K562 (cell line): ENCODE results near the gene EAF1. TPM values are rescaled to one million over a fixed set of nuclear protein-coding genes. Genes with fewer than 3 reads are reported as not detected.

Source experiments
- ATAC-seq: fragments of 200-7000 bp; cut with Tn5 transposase; 3 replicates; pipeline ENCODE4 v1.9.1; 2020; ENCODE audit warnings: moderate library complexity
- BruUV-seq: library from RNA; stranded (reverse); fragments of 400-500 nt; replicated peaks from 2 replicates; lab custom pipeline; 2021; lab: Mats Ljungman, UMichigan
- CTCF ChIA-PET: fragments of 300-600 bp; formaldehyde crosslinking; extraction: SDS; loops from one replicate; lab custom pipeline; 2021; ENCODE audit warnings: low intra/inter-chr PET ratio; lab: Yijun Ruan, JAX
- POLR2A ChIA-PET: fragments of 300-600, 350-650 bp; sonication (Branson Sonifier 250); formaldehyde crosslinking; extraction: SDS; loops from one replicate; lab custom pipeline; 2021; ENCODE audit warnings: antibody characterized with exemption, inconsistent platforms; lab: Yijun Ruan, JAX
- DNase-seq, 4 experiments: peaks; one replicate each; pipeline versions ENCODE4 v3.0.0 to v3.0.0-alpha.2; 2011 to 2018; ENCODE audit warnings: low spot score in 3 of 4, mixed read lengths in 3 of 4; ENCODE audit errors: extremely low read depth in 1 of 4
- FAIRE-seq: peaks from 2 replicates; lab custom pipeline; 2011; peaks lifted over from hg19 to GRCh38; lab: Jason Lieb, UNC
- H2AFZ ChIP-seq: 2 replicates; pipeline ENCODE4 v1.6.0; 2011; ENCODE audit warnings: low read depth, low read length, control low read depth, inconsistent platforms
- H3K27ac ChIP-seq: fragments of 200-600 bp; 3 replicates; pipeline ENCODE4 v1.8.0; 2011; ENCODE audit warnings: low read depth, mild to moderate bottlenecking, control low read depth, inconsistent platforms, low read length, moderate library complexity, mixed read lengths; ENCODE audit errors: extremely low read depth
- H3K27me3 ChIP-seq, 2 experiments: fragments of 300-600 bp in 1 of 2; 2 replicates in 1 of 2; 3 replicates in 1 of 2; pipeline versions ENCODE4 v1.6.0 to v1.8.0; 2011; ENCODE audit warnings: inconsistent platforms in 2 of 2, low read length in 2 of 2, mild to moderate bottlenecking in 1 of 2, mixed read lengths in 1 of 2, moderate library complexity in 1 of 2; ENCODE audit not compliant: control insufficient read depth in 2 of 2, insufficient read depth in 2 of 2
- H3K36me3 ChIP-seq: fragments of 300-600 bp; 3 replicates; pipeline ENCODE4 v1.8.0; 2011; ENCODE audit warnings: mild to moderate bottlenecking, low read length, inconsistent platforms; ENCODE audit not compliant: control insufficient read depth, insufficient read depth
- H3K4me1 ChIP-seq, 2 experiments: fragments of 200-600 bp in 1 of 2; replicated peaks in 1 of 2; 2 replicates in 1 of 2; 3 replicates in 1 of 2; pipeline versions ENCODE4 v1.5.1 to v1.8.0; 2011; ENCODE audit warnings: inconsistent platforms in 2 of 2, low read length in 2 of 2, mild to moderate bottlenecking in 1 of 2, mixed read lengths in 1 of 2, moderate library complexity in 1 of 2; ENCODE audit not compliant: control insufficient read depth in 2 of 2, insufficient read depth in 2 of 2
- H3K4me2 ChIP-seq: 2 replicates; pipeline ENCODE4 v1.6.1; 2011; ENCODE audit warnings: low read length, control low read depth, inconsistent platforms, mixed read lengths; ENCODE audit not compliant: insufficient read depth
- H3K4me3 ChIP-seq: fragments of 200-600 bp; sonication (generic), shearing (Covaris generic); 2 replicates; pipeline ENCODE4 v1.5.1; 2016; ENCODE audit warnings: control low read depth, inconsistent platforms
- H3K79me2 ChIP-seq: fragments of 200-600 bp; 3 replicates; pipeline ENCODE4 v1.8.0; 2011; ENCODE audit warnings: low read length, inconsistent platforms; ENCODE audit not compliant: control insufficient read depth, insufficient read depth
- H3K9ac ChIP-seq, 2 experiments: 2 replicates each; pipeline versions ENCODE4 v1.6.0 to v1.6.1; 2011; ENCODE audit warnings: low read depth in 2 of 2, low read length in 2 of 2, control low read depth in 1 of 2, inconsistent platforms in 1 of 2, mild to moderate bottlenecking in 1 of 2, mixed read lengths in 1 of 2; ENCODE audit not compliant: insufficient read depth in 1 of 2
- H3K9me1 ChIP-seq: one replicate; pipeline ENCODE4 v1.6.0; 2011; ENCODE audit warnings: inconsistent platforms, mild to moderate bottlenecking, low read length, moderate library complexity; ENCODE audit not compliant: control insufficient read depth, insufficient read depth
- H3K9me3 ChIP-seq: replicated peaks from 2 replicates; pipeline ENCODE4 v1.5.1; 2011; ENCODE audit warnings: low read depth, low read length, inconsistent platforms; ENCODE audit not compliant: control insufficient read depth, insufficient read depth
- H4K20me1 ChIP-seq: replicated peaks from 2 replicates; pipeline ENCODE4 v1.6.1; 2011; ENCODE audit warnings: low read length, inconsistent platforms, mixed read lengths; ENCODE audit not compliant: control insufficient read depth, insufficient read depth
- HDAC2 ChIP-seq: fragments of 450-650 bp; IDR thresholded peaks from 2 replicates; pipeline ENCODE4 v1.6.1; 2016; ENCODE audit warnings: mild to moderate bottlenecking
- HNRNPL ChIP-seq: fragments of 200-400 bp; formaldehyde crosslinking; IDR thresholded peaks from 2 replicates; pipeline ENCODE4 v1.6.1; 2017; ENCODE audit warnings: low read depth, mild to moderate bottlenecking, low read length
- KLF1 ChIP-seq: fragments of 450-650 bp; IDR thresholded peaks from 2 replicates; pipeline ENCODE4 v1.6.1; 2016; ENCODE audit warnings: missing genetic modification characterization, missing compliant biosample characterization
- MAFF ChIP-seq: IDR thresholded peaks from 2 replicates; pipeline ENCODE4 v1.6.1; 2012; ENCODE audit warnings: low read length, improper control_type of control experiment
- MEIS2 ChIP-seq: fragments of 450-650 bp; IDR thresholded peaks from 2 replicates; pipeline ENCODE4 v1.6.1; 2014; ENCODE audit warnings: mild to moderate bottlenecking; ENCODE audit not compliant: partially characterized antibody
- MYBL2 ChIP-seq, 2 experiments: fragments of 450-650 bp in 1 of 2; sonication (generic) in 1 of 2; formaldehyde crosslinking in 1 of 2; IDR thresholded peaks; 2 replicates each; pipeline versions ENCODE4 v1.6.1 to v1.8.1; 2017 to 2022; ENCODE audit warnings: borderline replicate concordance in 1 of 2, inconsistent platforms in 1 of 2, low read depth in 1 of 2, mild to moderate bottlenecking in 1 of 2, missing genetic modification reagents in 1 of 2, moderate library complexity in 1 of 2
- NFIC ChIP-seq: fragments of 450-650 bp; IDR thresholded peaks from 2 replicates; pipeline ENCODE4 v1.6.1; 2017; ENCODE audit warnings: mild to moderate bottlenecking, inconsistent platforms
- THAP12 ChIP-seq: fragments of 250-450 bp; sonication (Bioruptor Pico); IDR thresholded peaks from 2 replicates; pipeline ENCODE4 v1.9.0; 2021; ENCODE audit warnings: mild to moderate bottlenecking, inconsistent platforms
- ZBTB12 ChIP-seq: fragments of 250-450 bp; sonication (Bioruptor Pico); IDR thresholded peaks from 2 replicates; pipeline ENCODE4 v1.4.0; 2020
- ZNF12 ChIP-seq: sonication (generic); formaldehyde crosslinking; IDR thresholded peaks from 2 replicates; pipeline ENCODE4 v1.4.0; 2020; ENCODE audit warnings: mild to moderate bottlenecking, missing genetic modification reagents
- WGBS: fragments of 100-300 bp; shearing (Covaris generic); methylation state at CpG from one replicate; pipeline ENCODE4 v1.1.6; 2016; ENCODE audit warnings: low coverage, mixed read lengths; ENCODE audit not compliant: insufficient coverage; ENCODE audit errors: missing lambda C conversion rate; 5-methylcytosine and 5-hydroxymethylcytosine counted together
- in situ Hi-C: fragments of 300-500 bp; cut with MboI; formaldehyde crosslinking; loops from 4 replicates; pipeline ENCODE4 v1.15.0; 2018; ENCODE audit warnings: inconsistent platforms, mixed read lengths
- intact Hi-C: fragments of 100-400 bp; cut with micrococcal nuclease; formaldehyde crosslinking; loops from 2 replicates; pipeline ENCODE4 v1.14.2; 2022
- polyA plus RNA-seq, 8 experiments: library from polyadenylated mRNA; depleted of rRNA in 4 of 8; stranded (reverse) in 5 of 8; unstranded in 3 of 8; fragments of >200 nt; fragmentation: Nextera tagmentation in 2 of 8; fragmentation: Illumina TruSeq in 1 of 8; extraction: Ambion mirVana in 2 of 8; extraction: Trizol in 1 of 8; gene quantifications; 2 replicates each; pipeline versions ENCODE4 v1.2.1 to v1.2.3, GENCODE V29; 2011 to 2014; ENCODE audit warnings: inconsistent platforms in 1 of 8, missing spikeins in 1 of 8
- total RNA-seq, 7 experiments: library from RNA; depleted of rRNA in 6 of 7; stranded (reverse); fragments of >200 nt in 6 of 7; fragmentation: Illumina TruSeq in 2 of 7; extraction: Trizol in 2 of 7; gene quantifications; 2 replicates each; pipeline versions ENCODE4 v1.2.1 to v1.2.3, GENCODE V29; 2011 to 2021; ENCODE audit warnings: low replicate concordance in 1 of 7
- TF ChIP-seq, protein P1 (sequence below): fragments of 450-650 bp; IDR thresholded peaks from 2 replicates; pipeline ENCODE4 v1.6.1; 2018; ENCODE audit not compliant: partially characterized antibody
- TF ChIP-seq, protein P2 (sequence below): sonication (generic); formaldehyde crosslinking; IDR thresholded peaks from 2 replicates; pipeline ENCODE4 v1.5.0; 2020; ENCODE audit warnings: missing genetic modification reagents

Gene EAF1
- total and polyA plus RNA-seq, 9 of the 15 experiments (the other 6 are each of a cell fraction or from before 2014, with no cell fraction given): 7.0 to 26.8 (median 20.4) TPM

- intact Hi-C loops: no loop called here
- CTCF ChIA-PET: no interaction called here
- Histone ChIP-seq H3K27ac (no peak overlapping the region), H3K9me1 (no peaks in the 10 kb centered on the region), H3K9ac (no peak overlapping the region), H3K79me2 (no peaks in the 10 kb centered on the region), H4K20me1 (no peaks in the 10 kb centered on the region), H3K27me3 (no peaks in the 10 kb centered on the region; a peak in 2 of 5 replicates), H2AFZ (no peak overlapping the region), H3K4me1 (no peaks in the 10 kb centered on the region), H3K36me3 (no peaks in the 10 kb centered on the region; the same call in 2 of the 3 replicates), H3K4me2 (no peak overlapping the region), H3K4me3 (no peak overlapping the region), H3K9me3 (no peaks in the 10 kb centered on the region)
- POLR2A ChIA-PET: interaction anchor here (0.6 to 2.0 kb wide), 4 partner anchors 10 to 118 kb away, joined by 3 to 5 read pairs (median 3); no protein-coding TSS in a partner anchor
- BruUV-seq: no TSS peak
- 10% methylated on average over 3 of the region's 3 CpGs for WGBS
- DNase-seq (no peak), ATAC-seq (no peak), FAIRE-seq (no peak)
- in situ Hi-C loops: loop anchor here (10.0 kb wide), 1 partner anchor 273 kb away; no protein-coding TSS in a partner anchor
- no peak for TF ChIP-seq HDAC2
- TF ChIP-seq, protein P1, sequence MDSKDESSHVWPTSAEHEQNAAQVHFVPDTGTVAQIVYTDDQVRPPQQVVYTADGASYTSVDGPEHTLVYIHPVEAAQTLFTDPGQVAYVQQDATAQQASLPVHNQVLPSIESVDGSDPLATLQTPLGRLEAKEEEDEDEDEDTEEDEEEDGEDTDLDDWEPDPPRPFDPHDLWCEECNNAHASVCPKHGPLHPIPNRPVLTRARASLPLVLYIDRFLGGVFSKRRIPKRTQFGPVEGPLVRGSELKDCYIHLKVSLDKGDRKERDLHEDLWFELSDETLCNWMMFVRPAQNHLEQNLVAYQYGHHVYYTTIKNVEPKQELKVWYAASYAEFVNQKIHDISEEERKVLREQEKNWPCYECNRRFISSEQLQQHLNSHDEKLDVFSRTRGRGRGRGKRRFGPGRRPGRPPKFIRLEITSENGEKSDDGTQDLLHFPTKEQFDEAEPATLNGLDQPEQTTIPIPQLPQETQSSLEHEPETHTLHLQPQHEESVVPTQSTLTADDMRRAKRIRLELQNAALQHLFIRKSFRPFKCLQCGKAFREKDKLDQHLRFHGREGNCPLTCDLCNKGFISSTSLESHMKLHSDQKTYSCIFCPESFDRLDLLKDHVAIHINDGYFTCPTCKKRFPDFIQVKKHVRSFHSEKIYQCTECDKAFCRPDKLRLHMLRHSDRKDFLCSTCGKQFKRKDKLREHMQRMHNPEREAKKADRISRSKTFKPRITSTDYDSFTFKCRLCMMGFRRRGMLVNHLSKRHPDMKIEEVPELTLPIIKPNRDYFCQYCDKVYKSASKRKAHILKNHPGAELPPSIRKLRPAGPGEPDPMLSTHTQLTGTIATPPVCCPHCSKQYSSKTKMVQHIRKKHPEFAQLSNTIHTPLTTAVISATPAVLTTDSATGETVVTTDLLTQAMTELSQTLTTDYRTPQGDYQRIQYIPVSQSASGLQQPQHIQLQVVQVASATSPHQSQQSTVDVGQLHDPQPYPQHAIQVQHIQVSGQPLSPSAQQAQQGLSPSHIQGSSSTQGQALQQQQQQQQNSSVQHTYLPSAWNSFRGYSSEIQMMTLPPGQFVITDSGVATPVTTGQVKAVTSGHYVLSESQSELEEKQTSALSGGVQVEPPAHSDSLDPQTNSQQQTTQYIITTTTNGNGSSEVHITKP: no peak
- TF ChIP-seq KLF1: no peak
- no peak for TF ChIP-seq HNRNPL
- TF ChIP-seq, protein P2, sequence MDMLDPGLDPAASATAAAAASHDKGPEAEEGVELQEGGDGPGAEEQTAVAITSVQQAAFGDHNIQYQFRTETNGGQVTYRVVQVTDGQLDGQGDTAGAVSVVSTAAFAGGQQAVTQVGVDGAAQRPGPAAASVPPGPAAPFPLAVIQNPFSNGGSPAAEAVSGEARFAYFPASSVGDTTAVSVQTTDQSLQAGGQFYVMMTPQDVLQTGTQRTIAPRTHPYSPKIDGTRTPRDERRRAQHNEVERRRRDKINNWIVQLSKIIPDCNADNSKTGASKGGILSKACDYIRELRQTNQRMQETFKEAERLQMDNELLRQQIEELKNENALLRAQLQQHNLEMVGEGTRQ (CRISPR knock-in tag): no peak
- TF ChIP-seq ZNF12: no peak
- TF ChIP-seq NFIC: no peak
- no peak for TF ChIP-seq MAFF
- no peak for TF ChIP-seq MYBL2 (IDR thresholded peaks at IDR 0.05; ENCODE audit: low read depth)
- no peak for TF ChIP-seq MYBL2 (CRISPR knock-in tag; IDR thresholded peaks at IDR 0.05; ENCODE audit: borderline replicate concordance)
- TF ChIP-seq THAP12 (CRISPR knock-in tag): no peak
- no peak for TF ChIP-seq MEIS2
- TF ChIP-seq ZBTB12 (CRISPR knock-in tag): no peak
Measured at GRCh38 chr3:15387735-15388134, 39.7 kb upstream of the EAF1 start.
